ENCODE measurements around the gene EPHA6. TPM values are rescaled to one million over a fixed set of nuclear protein-coding genes. Genes with fewer than 3 reads are reported as not detected.

The EPHA6 gene
- total and polyA plus RNA-seq, 10 of the 15 experiments (the other 5 are each of a cell fraction or from before 2014, with no cell fraction given) = not detected

DNA sequence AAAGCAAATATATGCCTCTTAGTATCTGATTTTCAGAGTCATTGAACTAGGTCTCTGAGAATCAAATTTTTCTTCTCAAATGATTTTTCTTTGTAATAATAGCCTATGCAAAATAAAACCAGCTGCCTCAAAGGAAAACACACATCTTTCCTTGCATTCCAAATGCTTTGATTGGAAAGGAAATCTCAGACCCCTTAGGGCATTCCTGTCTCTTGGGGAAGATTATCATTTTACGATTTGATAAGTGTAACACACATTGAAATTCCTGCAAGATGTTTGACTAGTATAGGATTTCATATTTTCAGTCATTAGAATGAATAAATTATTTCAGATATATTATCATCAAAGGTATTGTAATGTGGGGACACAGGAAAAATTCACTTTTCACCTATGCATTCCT, 244.8 kb downstream of the EPHA6 start:
- no peak for FAIRE-seq
- WGBS (ENCODE audit: insufficient coverage, insufficient replicate concordance, low lambda C conversion rate, missing lambda C conversion rate) = 0% methylated on average over 1 of the region's 1 CpG
- H3K4me3 ChIP-seq = no peak overlapping the region
- TF ChIP-seq, protein P1, sequence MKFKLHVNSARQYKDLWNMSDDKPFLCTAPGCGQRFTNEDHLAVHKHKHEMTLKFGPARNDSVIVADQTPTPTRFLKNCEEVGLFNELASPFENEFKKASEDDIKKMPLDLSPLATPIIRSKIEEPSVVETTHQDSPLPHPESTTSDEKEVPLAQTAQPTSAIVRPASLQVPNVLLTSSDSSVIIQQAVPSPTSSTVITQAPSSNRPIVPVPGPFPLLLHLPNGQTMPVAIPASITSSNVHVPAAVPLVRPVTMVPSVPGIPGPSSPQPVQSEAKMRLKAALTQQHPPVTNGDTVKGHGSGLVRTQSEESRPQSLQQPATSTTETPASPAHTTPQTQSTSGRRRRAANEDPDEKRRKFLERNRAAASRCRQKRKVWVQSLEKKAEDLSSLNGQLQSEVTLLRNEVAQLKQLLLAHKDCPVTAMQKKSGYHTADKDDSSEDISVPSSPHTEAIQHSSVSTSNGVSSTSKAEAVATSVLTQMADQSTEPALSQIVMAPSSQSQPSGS (IDR thresholded peaks at IDR 0.05; ENCODE audit: low read length) = no peak
- TF ChIP-seq JUND (IDR thresholded peaks at IDR 0.05; ENCODE audit: low read depth, low read length) (no peak), TCF3 (IDR thresholded peaks at IDR 0.05; ENCODE audit: borderline replicate concordance, insufficient read depth, low read depth, low read length) (no peak), FOS (IDR thresholded peaks at IDR 0.05; ENCODE audit: borderline replicate concordance, extremely low read depth, insufficient read length) (no peak), ASH2L (IDR thresholded peaks at IDR 0.05; ENCODE audit: borderline replicate concordance, low read depth) (no peak), PML (IDR thresholded peaks at IDR 0.05; ENCODE audit: low read length) (no peak)
- TF ChIP-seq, protein P2, sequence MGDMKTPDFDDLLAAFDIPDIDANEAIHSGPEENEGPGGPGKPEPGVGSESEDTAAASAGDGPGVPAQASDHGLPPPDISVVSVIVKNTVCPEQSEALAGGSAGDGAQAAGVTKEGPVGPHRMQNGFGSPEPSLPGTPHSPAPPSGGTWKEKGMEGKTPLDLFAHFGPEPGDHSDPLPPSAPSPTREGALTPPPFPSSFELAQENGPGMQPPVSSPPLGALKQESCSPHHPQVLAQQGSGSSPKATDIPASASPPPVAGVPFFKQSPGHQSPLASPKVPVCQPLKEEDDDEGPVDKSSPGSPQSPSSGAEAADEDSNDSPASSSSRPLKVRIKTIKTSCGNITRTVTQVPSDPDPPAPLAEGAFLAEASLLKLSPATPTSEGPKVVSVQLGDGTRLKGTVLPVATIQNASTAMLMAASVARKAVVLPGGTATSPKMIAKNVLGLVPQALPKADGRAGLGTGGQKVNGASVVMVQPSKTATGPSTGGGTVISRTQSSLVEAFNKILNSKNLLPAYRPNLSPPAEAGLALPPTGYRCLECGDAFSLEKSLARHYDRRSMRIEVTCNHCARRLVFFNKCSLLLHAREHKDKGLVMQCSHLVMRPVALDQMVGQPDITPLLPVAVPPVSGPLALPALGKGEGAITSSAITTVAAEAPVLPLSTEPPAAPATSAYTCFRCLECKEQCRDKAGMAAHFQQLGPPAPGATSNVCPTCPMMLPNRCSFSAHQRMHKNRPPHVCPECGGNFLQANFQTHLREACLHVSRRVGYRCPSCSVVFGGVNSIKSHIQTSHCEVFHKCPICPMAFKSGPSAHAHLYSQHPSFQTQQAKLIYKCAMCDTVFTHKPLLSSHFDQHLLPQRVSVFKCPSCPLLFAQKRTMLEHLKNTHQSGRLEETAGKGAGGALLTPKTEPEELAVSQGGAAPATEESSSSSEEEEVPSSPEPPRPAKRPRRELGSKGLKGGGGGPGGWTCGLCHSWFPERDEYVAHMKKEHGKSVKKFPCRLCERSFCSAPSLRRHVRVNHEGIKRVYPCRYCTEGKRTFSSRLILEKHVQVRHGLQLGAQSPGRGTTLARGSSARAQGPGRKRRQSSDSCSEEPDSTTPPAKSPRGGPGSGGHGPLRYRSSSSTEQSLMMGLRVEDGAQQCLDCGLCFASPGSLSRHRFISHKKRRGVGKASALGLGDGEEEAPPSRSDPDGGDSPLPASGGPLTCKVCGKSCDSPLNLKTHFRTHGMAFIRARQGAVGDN (IDR thresholded peaks at IDR 0.05) = no peak
- TF ChIP-seq, protein P3, sequence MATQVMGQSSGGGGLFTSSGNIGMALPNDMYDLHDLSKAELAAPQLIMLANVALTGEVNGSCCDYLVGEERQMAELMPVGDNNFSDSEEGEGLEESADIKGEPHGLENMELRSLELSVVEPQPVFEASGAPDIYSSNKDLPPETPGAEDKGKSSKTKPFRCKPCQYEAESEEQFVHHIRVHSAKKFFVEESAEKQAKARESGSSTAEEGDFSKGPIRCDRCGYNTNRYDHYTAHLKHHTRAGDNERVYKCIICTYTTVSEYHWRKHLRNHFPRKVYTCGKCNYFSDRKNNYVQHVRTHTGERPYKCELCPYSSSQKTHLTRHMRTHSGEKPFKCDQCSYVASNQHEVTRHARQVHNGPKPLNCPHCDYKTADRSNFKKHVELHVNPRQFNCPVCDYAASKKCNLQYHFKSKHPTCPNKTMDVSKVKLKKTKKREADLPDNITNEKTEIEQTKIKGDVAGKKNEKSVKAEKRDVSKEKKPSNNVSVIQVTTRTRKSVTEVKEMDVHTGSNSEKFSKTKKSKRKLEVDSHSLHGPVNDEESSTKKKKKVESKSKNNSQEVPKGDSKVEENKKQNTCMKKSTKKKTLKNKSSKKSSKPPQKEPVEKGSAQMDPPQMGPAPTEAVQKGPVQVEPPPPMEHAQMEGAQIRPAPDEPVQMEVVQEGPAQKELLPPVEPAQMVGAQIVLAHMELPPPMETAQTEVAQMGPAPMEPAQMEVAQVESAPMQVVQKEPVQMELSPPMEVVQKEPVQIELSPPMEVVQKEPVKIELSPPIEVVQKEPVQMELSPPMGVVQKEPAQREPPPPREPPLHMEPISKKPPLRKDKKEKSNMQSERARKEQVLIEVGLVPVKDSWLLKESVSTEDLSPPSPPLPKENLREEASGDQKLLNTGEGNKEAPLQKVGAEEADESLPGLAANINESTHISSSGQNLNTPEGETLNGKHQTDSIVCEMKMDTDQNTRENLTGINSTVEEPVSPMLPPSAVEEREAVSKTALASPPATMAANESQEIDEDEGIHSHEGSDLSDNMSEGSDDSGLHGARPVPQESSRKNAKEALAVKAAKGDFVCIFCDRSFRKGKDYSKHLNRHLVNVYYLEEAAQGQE (IDR thresholded peaks at IDR 0.05; ENCODE audit: low read depth, low read length) = no peak
- TF ChIP-seq, protein P4, sequence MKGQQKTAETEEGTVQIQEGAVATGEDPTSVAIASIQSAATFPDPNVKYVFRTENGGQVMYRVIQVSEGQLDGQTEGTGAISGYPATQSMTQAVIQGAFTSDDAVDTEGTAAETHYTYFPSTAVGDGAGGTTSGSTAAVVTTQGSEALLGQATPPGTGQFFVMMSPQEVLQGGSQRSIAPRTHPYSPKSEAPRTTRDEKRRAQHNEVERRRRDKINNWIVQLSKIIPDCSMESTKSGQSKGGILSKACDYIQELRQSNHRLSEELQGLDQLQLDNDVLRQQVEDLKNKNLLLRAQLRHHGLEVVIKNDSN (IDR thresholded peaks at IDR 0.05; ENCODE audit: borderline replicate concordance, extremely low read length, insufficient read depth, low read depth, low read length) = no peak
- TF ChIP-seq, protein P5, sequence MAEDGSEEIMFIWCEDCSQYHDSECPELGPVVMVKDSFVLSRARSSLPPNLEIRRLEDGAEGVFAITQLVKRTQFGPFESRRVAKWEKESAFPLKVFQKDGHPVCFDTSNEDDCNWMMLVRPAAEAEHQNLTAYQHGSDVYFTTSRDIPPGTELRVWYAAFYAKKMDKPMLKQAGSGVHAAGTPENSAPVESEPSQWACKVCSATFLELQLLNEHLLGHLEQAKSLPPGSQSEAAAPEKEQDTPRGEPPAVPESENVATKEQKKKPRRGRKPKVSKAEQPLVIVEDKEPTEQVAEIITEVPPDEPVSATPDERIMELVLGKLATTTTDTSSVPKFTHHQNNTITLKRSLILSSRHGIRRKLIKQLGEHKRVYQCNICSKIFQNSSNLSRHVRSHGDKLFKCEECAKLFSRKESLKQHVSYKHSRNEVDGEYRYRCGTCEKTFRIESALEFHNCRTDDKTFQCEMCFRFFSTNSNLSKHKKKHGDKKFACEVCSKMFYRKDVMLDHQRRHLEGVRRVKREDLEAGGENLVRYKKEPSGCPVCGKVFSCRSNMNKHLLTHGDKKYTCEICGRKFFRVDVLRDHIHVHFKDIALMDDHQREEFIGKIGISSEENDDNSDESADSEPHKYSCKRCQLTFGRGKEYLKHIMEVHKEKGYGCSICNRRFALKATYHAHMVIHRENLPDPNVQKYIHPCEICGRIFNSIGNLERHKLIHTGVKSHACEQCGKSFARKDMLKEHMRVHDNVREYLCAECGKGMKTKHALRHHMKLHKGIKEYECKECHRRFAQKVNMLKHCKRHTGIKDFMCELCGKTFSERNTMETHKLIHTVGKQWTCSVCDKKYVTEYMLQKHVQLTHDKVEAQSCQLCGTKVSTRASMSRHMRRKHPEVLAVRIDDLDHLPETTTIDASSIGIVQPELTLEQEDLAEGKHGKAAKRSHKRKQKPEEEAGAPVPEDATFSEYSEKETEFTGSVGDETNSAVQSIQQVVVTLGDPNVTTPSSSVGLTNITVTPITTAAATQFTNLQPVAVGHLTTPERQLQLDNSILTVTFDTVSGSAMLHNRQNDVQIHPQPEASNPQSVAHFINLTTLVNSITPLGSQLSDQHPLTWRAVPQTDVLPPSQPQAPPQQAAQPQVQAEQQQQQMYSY (CRISPR knock-in tag; IDR thresholded peaks at IDR 0.05) = no peak

More for the DNA sequence above, 244.8 kb downstream of the EPHA6 start:
- in situ Hi-C loops (cut with MboI) (no loop called here), intact Hi-C loops (cut with micrococcal nuclease; ENCODE audit: unreplicated experiment) (no loop called here)
- no peak for DNase-seq (ENCODE audit: low read depth, low spot score)
- Histone ChIP-seq H3K27me3 (replicated peaks in 1 of 2; ENCODE audit: control insufficient read depth in 2 of 2, insufficient read depth in 2 of 2, low read length in 1 of 2) (no peaks in the 10 kb centered on the region), H3K4me1 (ENCODE audit: control insufficient read depth, insufficient read depth, low read length) (no peaks in the 10 kb centered on the region), H3K79me2 (ENCODE audit: control insufficient read depth, insufficient read depth, low read length) (no peaks in the 10 kb centered on the region), H4K20me1 (ENCODE audit: control insufficient read depth, insufficient read depth) (no peaks in the 10 kb centered on the region), H3K9me3 (replicated peaks; ENCODE audit: control insufficient read depth, insufficient read depth, low read length) (no peaks in the 10 kb centered on the region), H3K9ac (ENCODE audit: control insufficient read depth, insufficient read depth, low read length) (no peak overlapping the region), H3K36me3 (ENCODE audit: control insufficient read depth in 2 of 2, insufficient read depth in 2 of 2, low read length in 1 of 2) (no peaks in the 10 kb centered on the region), H3K27ac (ENCODE audit: control insufficient read depth, insufficient read depth) (no peak overlapping the region), H3K4me2 (ENCODE audit: control insufficient read depth, insufficient read depth) (no peak overlapping the region), H2AFZ (ENCODE audit: control insufficient read depth, low read depth, low read length) (no peak overlapping the region)
- no peak for ATAC-seq
- BruUV-seq (replicated peaks) = no TSS peak
- SMC1A ChIA-PET (ENCODE audit: uncharacterized antibody, unreplicated experiment) = no interaction called here
- CTCF ChIA-PET = no interaction called here
- POLR2A ChIA-PET = no interaction called here
- RAD21 ChIA-PET (ENCODE audit: unreplicated experiment) = no interaction called here

Data from GM12878 (cell line).